SK-N-SH (cell line): ENCODE data around the gene DDX41. TPM values are rescaled to one million over a fixed set of nuclear protein-coding genes. Genes with fewer than 3 reads are reported as not detected.

Experiments
- CTCF ChIA-PET: fragments of 300-600, 350-600 bp; formaldehyde crosslinking; extraction: SDS; loops from one replicate; lab custom pipeline; 2021; lab: Yijun Ruan, JAX
- POLR2A ChIA-PET: fragments of 350-600 bp; sonication (Branson Sonifier 250); formaldehyde crosslinking; extraction: SDS; loops from one replicate; lab custom pipeline; 2020; ENCODE audit warnings: antibody characterized with exemption, inconsistent platforms; lab: Yijun Ruan, JAX
- DNase-seq: peaks from one replicate; pipeline ENCODE4 v3.0.0; 2012
- H2AFZ ChIP-seq: fragments of 200-600 bp; sonication (generic); 2 replicates; pipeline ENCODE4 v1.8.1; 2016; ENCODE audit warnings: antibody characterized with exemption, mild to moderate bottlenecking, low read depth
- H3F3A ChIP-seq: fragments of 200-600 bp; sonication (generic); replicated peaks from 2 replicates; pipeline ENCODE3; 2016; ENCODE audit warnings: antibody characterized with exemption, mild to moderate bottlenecking; ENCODE audit not compliant: insufficient read depth
- H3K27ac ChIP-seq, 2 experiments: fragments of 200-500 bp in 1 of 2; fragments of 200-600 bp in 1 of 2; sonication (Bioruptor generic) in 1 of 2; sonication (generic), shearing (Covaris generic) in 1 of 2; 2 replicates each; pipeline versions ENCODE4 v1.5.1 to v1.6.1; 2014 to 2016; ENCODE audit warnings: low read depth in 2 of 2, inconsistent platforms in 1 of 2, low read length in 1 of 2, mild to moderate bottlenecking in 1 of 2, mixed read lengths in 1 of 2
- H3K27me3 ChIP-seq: fragments of 200-600 bp; sonication (generic), shearing (Covaris generic); 2 replicates; pipeline ENCODE4 v1.6.1; 2016; ENCODE audit warnings: mixed run types; ENCODE audit not compliant: insufficient read depth
- H3K36me3 ChIP-seq, 2 experiments: fragments of 200-500 bp in 1 of 2; fragments of 200-600 bp in 1 of 2; sonication (Bioruptor generic) in 1 of 2; sonication (generic) in 1 of 2; replicated peaks in 1 of 2; 2 replicates each; pipeline versions ENCODE3 to v1.5.1; 2014 to 2016; ENCODE audit warnings: low read length in 1 of 2, mild to moderate bottlenecking in 1 of 2; ENCODE audit not compliant: insufficient read depth in 2 of 2, control insufficient read depth in 1 of 2
- H3K4me1 ChIP-seq, 2 experiments: fragments of 200-500 bp in 1 of 2; fragments of 200-600 bp in 1 of 2; sonication (Bioruptor generic) in 1 of 2; sonication (generic), shearing (Covaris generic) in 1 of 2; 2 replicates each; pipeline versions ENCODE4 v1.5.1 to v1.6.1; 2014 to 2016; ENCODE audit warnings: low read depth in 1 of 2, low read length in 1 of 2, mixed run types in 1 of 2; ENCODE audit not compliant: insufficient read depth in 2 of 2, control insufficient read depth in 1 of 2
- H3K4me2 ChIP-seq: fragments of 200-600 bp; sonication (generic), shearing (Covaris generic); 2 replicates; pipeline ENCODE4 v1.6.1; 2017; ENCODE audit warnings: mixed run types
- H3K4me3 ChIP-seq, 2 experiments: fragments of 200-500 bp in 1 of 2; fragments of 200-600 bp in 1 of 2; sonication (Bioruptor generic) in 1 of 2; sonication (generic), shearing (Covaris generic) in 1 of 2; 2 replicates each; pipeline versions ENCODE4 v1.5.1 to v1.8.1; 2014 to 2016; ENCODE audit warnings: low read depth in 2 of 2, inconsistent platforms in 1 of 2, low read length in 1 of 2, mild to moderate bottlenecking in 1 of 2, mixed read lengths in 1 of 2, moderate library complexity in 1 of 2
- H3K79me2 ChIP-seq: fragments of 200-600 bp; sonication (generic); 2 replicates; pipeline ENCODE4 v1.8.1; 2017; ENCODE audit warnings: mild to moderate bottlenecking; ENCODE audit not compliant: insufficient read depth
- H3K9ac ChIP-seq: fragments of 200-600 bp; sonication (generic); 2 replicates; pipeline ENCODE4 v1.6.1; 2017; ENCODE audit warnings: mixed run types
- H3K9me2 ChIP-seq: fragments of 200-600 bp; sonication (generic); 2 replicates; pipeline ENCODE4 v1.6.1; 2017; ENCODE audit warnings: mixed run types
- H3K9me3 ChIP-seq: fragments of 200-600 bp; sonication (generic); 2 replicates; pipeline ENCODE4 v1.6.1; 2017; ENCODE audit warnings: mixed run types, mild to moderate bottlenecking, moderate library complexity
- H4K20me1 ChIP-seq: fragments of 200-600 bp; sonication (generic); 2 replicates; pipeline ENCODE4 v1.6.1; 2017; ENCODE audit warnings: mild to moderate bottlenecking, mixed run types; ENCODE audit not compliant: insufficient read depth
- CHD2 ChIP-seq: fragments of 150-350 bp; IDR thresholded peaks from 2 replicates; pipeline ENCODE4 v1.6.1; 2018; ENCODE audit warnings: low read length; ENCODE audit not compliant: partially characterized antibody
- FOXM1 ChIP-seq: IDR thresholded peaks from 2 replicates; pipeline ENCODE4 v1.4.0; 2012; ENCODE audit warnings: low read depth, mild to moderate bottlenecking
- GATA2 ChIP-seq: sonication (generic); formaldehyde crosslinking; IDR thresholded peaks from 2 replicates; pipeline ENCODE4 v1.5.0; 2020; ENCODE audit warnings: mild to moderate bottlenecking, missing genetic modification reagents
- JUND ChIP-seq: IDR thresholded peaks from 2 replicates; pipeline ENCODE4 v1.4.0; 2012
- MEF2A ChIP-seq: IDR thresholded peaks from 2 replicates; pipeline ENCODE4 v1.4.0; 2012; ENCODE audit warnings: low read depth, borderline replicate concordance
- NRF1 ChIP-seq: IDR thresholded peaks from 2 replicates; pipeline ENCODE4 v1.6.1; 2012; ENCODE audit warnings: low read depth, mild to moderate bottlenecking, low read length
- POLR2AphosphoS5 ChIP-seq: IDR thresholded peaks from 2 replicates; pipeline ENCODE4 v1.6.1; 2012; ENCODE audit warnings: low read depth, low read length
- RCOR1 ChIP-seq: fragments of 150-350 bp; IDR thresholded peaks from 2 replicates; pipeline ENCODE4 v1.6.1; 2017; ENCODE audit warnings: antibody characterized with exemption, low read length
- RFX5 ChIP-seq: IDR thresholded peaks from 2 replicates; pipeline ENCODE4 v1.6.1; 2012; ENCODE audit warnings: mild to moderate bottlenecking, improper control_type of control experiment, low read length
- SIN3A ChIP-seq: IDR thresholded peaks from 2 replicates; pipeline ENCODE4 v1.6.1; 2012; ENCODE audit warnings: low read depth, mild to moderate bottlenecking, low read length, moderate library complexity, borderline replicate concordance
- SMC3 ChIP-seq: IDR thresholded peaks from 2 replicates; pipeline ENCODE4 v1.6.1; 2012; ENCODE audit warnings: low read depth, low read length, improper control_type of control experiment
- TAF1 ChIP-seq: IDR thresholded peaks from 2 replicates; pipeline ENCODE4 v1.6.1; 2012; ENCODE audit warnings: low read depth, mild to moderate bottlenecking, low read length, moderate library complexity, borderline replicate concordance
- TCF12 ChIP-seq: IDR thresholded peaks from 2 replicates; pipeline ENCODE4 v1.4.0; 2012
- TEAD4 ChIP-seq: IDR thresholded peaks from 2 replicates; pipeline ENCODE4 v1.4.0; 2012; ENCODE audit warnings: mild to moderate bottlenecking, borderline replicate concordance; ENCODE audit not compliant: insufficient read depth
- YY1 ChIP-seq: IDR thresholded peaks from 2 replicates; pipeline ENCODE4 v1.4.0; 2012; ENCODE audit warnings: low read depth, mild to moderate bottlenecking
- WGBS: methylation state at CpG from one replicate; pipeline ENCODE4 v1.1.6; 2017; ENCODE audit warnings: low lambda C conversion rate; 5-methylcytosine and 5-hydroxymethylcytosine counted together
- polyA plus RNA-seq, 3 experiments: library from polyadenylated mRNA; depleted of rRNA; stranded (reverse); fragments of >200 nt; gene quantifications; 2 replicates each; pipeline ENCODE4 v1.2.3, GENCODE V29; 2012
- TF ChIP-seq, protein P1 (sequence below): IDR thresholded peaks from 2 replicates; pipeline ENCODE4 v1.4.0; 2012; ENCODE audit warnings: low read depth, borderline replicate concordance
- TF ChIP-seq, protein P2 (sequence below): fragments of 150-350 bp; IDR thresholded peaks from 2 replicates; pipeline ENCODE4 v1.6.1; 2016; ENCODE audit warnings: mild to moderate bottlenecking, low read depth, low read length
- TF ChIP-seq, protein P3 (sequence below): IDR thresholded peaks from 2 replicates; pipeline ENCODE4 v1.4.0; 2012; ENCODE audit warnings: low read depth
- TF ChIP-seq, protein P4 (sequence below): fragments of 150-350 bp; IDR thresholded peaks from 2 replicates; pipeline ENCODE4 v1.6.1; 2017; ENCODE audit warnings: antibody characterized with exemption, low read length, low read depth, borderline replicate concordance
- TF ChIP-seq, protein P5 (sequence below): fragments of 200-600 bp; sonication (generic); IDR thresholded peaks from 2 replicates; pipeline ENCODE4 v1.6.1; 2017; ENCODE audit warnings: antibody characterized with exemption, mild to moderate bottlenecking, moderate library complexity

The DDX41 gene
- polyA plus RNA-seq, 1 of the 3 experiments (the other 2 are of a cell fraction): 176 TPM

DNA sequence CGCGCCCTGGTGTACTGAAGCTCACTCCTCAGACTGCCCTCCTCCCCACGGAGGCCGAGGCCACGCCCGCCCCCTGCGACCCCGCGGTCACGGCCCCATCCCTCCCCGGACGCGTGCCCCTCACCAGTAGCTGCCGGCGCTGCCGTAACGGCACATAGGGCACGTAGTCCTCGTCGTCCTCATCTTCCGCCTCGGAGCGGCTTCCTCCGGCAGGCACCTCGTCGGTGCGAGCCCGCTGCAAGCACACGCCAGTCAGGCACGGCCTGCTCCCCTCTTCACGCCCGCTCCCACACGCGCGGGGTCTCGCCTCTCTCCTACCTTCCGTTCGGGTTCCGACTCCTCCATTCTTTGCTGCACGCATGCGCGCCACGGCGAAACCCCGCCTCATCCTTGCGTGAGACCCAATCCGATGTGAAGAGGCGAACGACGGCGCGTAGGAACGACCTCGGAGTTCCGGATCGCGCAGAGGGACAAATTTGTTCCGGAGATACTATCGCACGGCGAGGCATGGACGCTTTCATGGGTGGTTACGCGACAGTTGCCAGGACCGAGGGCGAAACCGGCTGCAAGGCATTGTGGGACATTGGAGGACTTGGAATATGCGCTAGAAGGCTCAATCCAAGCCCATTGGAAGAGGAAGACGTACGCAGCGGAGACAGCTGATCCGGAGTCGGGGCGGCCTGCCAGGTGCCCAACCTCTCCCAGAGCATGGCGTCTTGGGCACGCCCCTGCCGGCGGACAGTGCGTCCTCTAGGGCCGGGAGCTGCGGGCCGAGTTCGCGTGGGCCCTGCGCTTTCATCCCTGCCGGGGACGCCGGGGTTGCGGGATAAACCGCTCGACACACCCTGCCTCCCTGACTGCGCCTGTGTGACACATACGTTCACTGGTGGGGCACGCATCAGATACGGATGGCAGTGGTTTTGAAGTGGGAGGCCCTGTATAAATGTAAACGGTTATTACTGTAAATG, at the start of gene DDX41 (continued):
- TF ChIP-seq RCOR1 (peak; percentile 48; the same call in 1 of the 2 replicates), JUND (no peak), TCF12 (peak; percentile 60; the same call in 1 of the 2 replicates), MEF2A (no peak), YY1 (peak; percentile 87), TEAD4 (no peak), SMC3 (no peak), POLR2AphosphoS5 (peak; percentile 78; the same call in 1 of the 2 replicates), SIN3A (peak; percentile 93; the same call in 1 of the 2 replicates)
- TF ChIP-seq, protein P1, sequence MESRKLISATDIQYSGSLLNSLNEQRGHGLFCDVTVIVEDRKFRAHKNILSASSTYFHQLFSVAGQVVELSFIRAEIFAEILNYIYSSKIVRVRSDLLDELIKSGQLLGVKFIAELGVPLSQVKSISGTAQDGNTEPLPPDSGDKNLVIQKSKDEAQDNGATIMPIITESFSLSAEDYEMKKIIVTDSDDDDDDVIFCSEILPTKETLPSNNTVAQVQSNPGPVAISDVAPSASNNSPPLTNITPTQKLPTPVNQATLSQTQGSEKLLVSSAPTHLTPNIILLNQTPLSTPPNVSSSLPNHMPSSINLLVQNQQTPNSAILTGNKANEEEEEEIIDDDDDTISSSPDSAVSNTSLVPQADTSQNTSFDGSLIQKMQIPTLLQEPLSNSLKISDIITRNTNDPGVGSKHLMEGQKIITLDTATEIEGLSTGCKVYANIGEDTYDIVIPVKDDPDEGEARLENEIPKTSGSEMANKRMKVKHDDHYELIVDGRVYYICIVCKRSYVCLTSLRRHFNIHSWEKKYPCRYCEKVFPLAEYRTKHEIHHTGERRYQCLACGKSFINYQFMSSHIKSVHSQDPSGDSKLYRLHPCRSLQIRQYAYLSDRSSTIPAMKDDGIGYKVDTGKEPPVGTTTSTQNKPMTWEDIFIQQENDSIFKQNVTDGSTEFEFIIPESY: peak; percentile 92
- TF ChIP-seq, protein P2, sequence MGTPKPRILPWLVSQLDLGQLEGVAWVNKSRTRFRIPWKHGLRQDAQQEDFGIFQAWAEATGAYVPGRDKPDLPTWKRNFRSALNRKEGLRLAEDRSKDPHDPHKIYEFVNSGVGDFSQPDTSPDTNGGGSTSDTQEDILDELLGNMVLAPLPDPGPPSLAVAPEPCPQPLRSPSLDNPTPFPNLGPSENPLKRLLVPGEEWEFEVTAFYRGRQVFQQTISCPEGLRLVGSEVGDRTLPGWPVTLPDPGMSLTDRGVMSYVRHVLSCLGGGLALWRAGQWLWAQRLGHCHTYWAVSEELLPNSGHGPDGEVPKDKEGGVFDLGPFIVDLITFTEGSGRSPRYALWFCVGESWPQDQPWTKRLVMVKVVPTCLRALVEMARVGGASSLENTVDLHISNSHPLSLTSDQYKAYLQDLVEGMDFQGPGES: no peak

DNA sequence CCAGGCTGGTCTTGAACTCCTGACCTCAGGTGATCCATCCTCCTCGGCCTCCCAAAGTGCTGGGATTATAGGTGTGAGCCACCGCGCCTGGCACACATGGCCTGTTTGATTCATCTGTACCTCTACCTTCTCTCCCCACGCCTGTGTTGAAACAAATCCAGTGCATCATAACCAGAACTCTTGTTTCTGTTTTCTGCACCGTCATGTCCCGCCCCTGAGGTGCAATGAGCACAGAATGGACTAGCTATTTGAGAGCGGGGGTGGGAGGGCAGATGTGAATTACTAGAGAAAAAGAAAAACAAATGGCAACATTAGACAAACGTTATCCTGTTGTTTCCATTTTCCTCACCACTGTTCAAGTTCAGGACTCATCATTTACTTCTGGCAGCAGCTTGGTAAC, 48.3 kb upstream of the DDX41 start:
- Histone ChIP-seq H3K4me3 (no peak overlapping the region), H3K4me2 (no peak overlapping the region), H3K4me1 (no peaks in the 10 kb centered on the region), H3K9me2 (no peaks in the 10 kb centered on the region), H3K27ac (no peak overlapping the region), H4K20me1 (no peaks in the 10 kb centered on the region), H3K9ac (no peak overlapping the region), H3K9me3 (no peaks in the 10 kb centered on the region), H3K79me2 (no peaks in the 10 kb centered on the region), H3K27me3 (peaks cover 7% of the 10 kb centered on the region; the same call in 1 of the 2 replicates), H2AFZ (no peak overlapping the region), H3F3A (no peaks in the 10 kb centered on the region), H3K36me3 (no peaks in the 10 kb centered on the region)
- POLR2A ChIA-PET: no interaction called here
- no peak for DNase-seq
- CTCF ChIA-PET: no interaction called here
- WGBS: 60% methylated on average over 8 of the region's 8 CpGs
- TF ChIP-seq GATA2 (no peak), RFX5 (no peak), TAF1 (no peak), POLR2AphosphoS5 (no peak), CHD2 (no peak), SIN3A (no peak), SMC3 (no peak), YY1 (no peak), RCOR1 (no peak), FOXM1 (no peak), NRF1 (no peak)
- TF ChIP-seq, protein P3, sequence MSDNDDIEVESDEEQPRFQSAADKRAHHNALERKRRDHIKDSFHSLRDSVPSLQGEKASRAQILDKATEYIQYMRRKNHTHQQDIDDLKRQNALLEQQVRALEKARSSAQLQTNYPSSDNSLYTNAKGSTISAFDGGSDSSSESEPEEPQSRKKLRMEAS: no peak
- TF ChIP-seq, protein P4, sequence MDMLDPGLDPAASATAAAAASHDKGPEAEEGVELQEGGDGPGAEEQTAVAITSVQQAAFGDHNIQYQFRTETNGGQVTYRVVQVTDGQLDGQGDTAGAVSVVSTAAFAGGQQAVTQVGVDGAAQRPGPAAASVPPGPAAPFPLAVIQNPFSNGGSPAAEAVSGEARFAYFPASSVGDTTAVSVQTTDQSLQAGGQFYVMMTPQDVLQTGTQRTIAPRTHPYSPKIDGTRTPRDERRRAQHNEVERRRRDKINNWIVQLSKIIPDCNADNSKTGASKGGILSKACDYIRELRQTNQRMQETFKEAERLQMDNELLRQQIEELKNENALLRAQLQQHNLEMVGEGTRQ: no peak
- TF ChIP-seq, protein P1: no peak
- TF ChIP-seq, protein P5, sequence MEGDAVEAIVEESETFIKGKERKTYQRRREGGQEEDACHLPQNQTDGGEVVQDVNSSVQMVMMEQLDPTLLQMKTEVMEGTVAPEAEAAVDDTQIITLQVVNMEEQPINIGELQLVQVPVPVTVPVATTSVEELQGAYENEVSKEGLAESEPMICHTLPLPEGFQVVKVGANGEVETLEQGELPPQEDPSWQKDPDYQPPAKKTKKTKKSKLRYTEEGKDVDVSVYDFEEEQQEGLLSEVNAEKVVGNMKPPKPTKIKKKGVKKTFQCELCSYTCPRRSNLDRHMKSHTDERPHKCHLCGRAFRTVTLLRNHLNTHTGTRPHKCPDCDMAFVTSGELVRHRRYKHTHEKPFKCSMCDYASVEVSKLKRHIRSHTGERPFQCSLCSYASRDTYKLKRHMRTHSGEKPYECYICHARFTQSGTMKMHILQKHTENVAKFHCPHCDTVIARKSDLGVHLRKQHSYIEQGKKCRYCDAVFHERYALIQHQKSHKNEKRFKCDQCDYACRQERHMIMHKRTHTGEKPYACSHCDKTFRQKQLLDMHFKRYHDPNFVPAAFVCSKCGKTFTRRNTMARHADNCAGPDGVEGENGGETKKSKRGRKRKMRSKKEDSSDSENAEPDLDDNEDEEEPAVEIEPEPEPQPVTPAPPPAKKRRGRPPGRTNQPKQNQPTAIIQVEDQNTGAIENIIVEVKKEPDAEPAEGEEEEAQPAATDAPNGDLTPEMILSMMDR: no peak
